ENCODE data around the gene IL22RA1. TPM values are rescaled to one million over a fixed set of nuclear protein-coding genes. Genes with fewer than 3 reads are reported as not detected.

Gene IL22RA1
- total RNA-seq, 1 experiment from 2014 or later, result 0.28 TPM

GRCh38 chr1:24134376-24134775, 8.6 kb downstream of the IL22RA1 start:
- CTCF ChIA-PET, result interaction anchor here (1.3 to 2.1 kb wide), 2 partner anchors 16 to 18 kb away, joined by 3 to 9 read pairs; no protein-coding TSS in a partner anchor
- ATAC-seq, result no peak
- H3K4me3 Mint-ChIP-seq, result no peak overlapping the region
- no peaks in the 10 kb centered on the region for H3K27me3 Mint-ChIP-seq (ENCODE audit: low read depth)
- peak overlapping the region; percentile 61 for H3K27ac Mint-ChIP-seq
- H3K36me3 Mint-ChIP-seq, result peaks cover 16% of the 10 kb centered on the region
- POLR2A ChIA-PET, result interaction anchor here (0.5 kb wide), 1 partner anchor 16 kb away, joined by 3 read pairs; no protein-coding TSS in a partner anchor
- H3K4me1 Mint-ChIP-seq, result peaks cover 6% of the 10 kb centered on the region
- TF ChIP-seq ATF1 (CRISPR knock-in tag; IDR thresholded peaks at IDR 0.05) (no peak), NR1H2 (CRISPR knock-in tag; IDR thresholded peaks at IDR 0.05) (no peak), ELF4 (CRISPR knock-in tag; IDR thresholded peaks at IDR 0.05; ENCODE audit: low read depth) (no peak), FOXJ3 (CRISPR knock-in tag; IDR thresholded peaks at IDR 0.05; ENCODE audit: borderline replicate concordance) (no peak), GTF2I (CRISPR knock-in tag; conservative IDR thresholded peaks at IDR 0.05) (no peak), ZNF121 (CRISPR knock-in tag; IDR thresholded peaks at IDR 0.05) (no peak), ZNF281 (CRISPR knock-in tag; IDR thresholded peaks at IDR 0.05) (no peak), ZSCAN18 (CRISPR knock-in tag; IDR thresholded peaks at IDR 0.05) (no peak), OVOL2 (CRISPR knock-in tag; IDR thresholded peaks at IDR 0.05; ENCODE audit: borderline replicate concordance) (no peak), AFF4 (CRISPR knock-in tag; IDR thresholded peaks at IDR 0.05; ENCODE audit: borderline replicate concordance) (no peak), SMAD4 (CRISPR knock-in tag; IDR thresholded peaks at IDR 0.05) (no peak), KAT7 (CRISPR knock-in tag; IDR thresholded peaks at IDR 0.05; ENCODE audit: borderline replicate concordance) (no peak)
- no peak for DNase-seq (ENCODE audit: low spot score)
- peaks cover 24% of the 10 kb centered on the region for H3K9me3 Mint-ChIP-seq

- no peak overlapping the region for H3K4me3 Mint-ChIP-seq
- ATAC-seq, result no peak
- H3K36me3 Mint-ChIP-seq, result peaks cover 16% of the 10 kb centered on the region
- peaks cover 12% of the 10 kb centered on the region for H3K4me1 Mint-ChIP-seq
- no peak for DNase-seq (ENCODE audit: low spot score)
- POLR2A ChIA-PET, result no interaction called here
- peaks cover 19% of the 10 kb centered on the region for H3K9me3 Mint-ChIP-seq
- CTCF ChIA-PET, result interaction anchor here (1.3 to 2.1 kb wide), 2 partner anchors 16 to 17 kb away, joined by 3 to 9 read pairs; no protein-coding TSS in a partner anchor
- no peaks in the 10 kb centered on the region for H3K27me3 Mint-ChIP-seq (ENCODE audit: low read depth)
- peak overlapping the region; percentile 61; the same call in 1 of the 2 replicates for H3K27ac Mint-ChIP-seq
- no peak for TF ChIP-seq ZNF138 (CRISPR knock-in tag; conservative IDR thresholded peaks at IDR 0.05)
- no peak for TF ChIP-seq GTF2I (CRISPR knock-in tag; conservative IDR thresholded peaks at IDR 0.05)
- no peak for TF ChIP-seq NR2C2 (CRISPR knock-in tag; IDR thresholded peaks at IDR 0.05)
- TF ChIP-seq PRRX2 (CRISPR knock-in tag; IDR thresholded peaks at IDR 0.05), result no peak
- no peak for TF ChIP-seq TP53 (CRISPR knock-in tag; IDR thresholded peaks at IDR 0.05)
- TF ChIP-seq ESRRA (CRISPR knock-in tag; IDR thresholded peaks at IDR 0.05; ENCODE audit: borderline replicate concordance), result no peak
- TF ChIP-seq ARID4B (CRISPR knock-in tag; IDR thresholded peaks at IDR 0.05; ENCODE audit: borderline replicate concordance), result no peak
- no peak for TF ChIP-seq FOXP1 (CRISPR knock-in tag; IDR thresholded peaks at IDR 0.05; ENCODE audit: borderline replicate concordance)
- no peak for TF ChIP-seq ZNF396 (CRISPR knock-in tag; IDR thresholded peaks at IDR 0.05; ENCODE audit: borderline replicate concordance)
- TF ChIP-seq TEAD4 (CRISPR knock-in tag; IDR thresholded peaks at IDR 0.05), result no peak
- no peak for TF ChIP-seq SOX15 (CRISPR knock-in tag; IDR thresholded peaks at IDR 0.05)
- no peak for TF ChIP-seq TCF7 (CRISPR knock-in tag; IDR thresholded peaks at IDR 0.05; ENCODE audit: low read depth)
- TF ChIP-seq ZNF317 (CRISPR knock-in tag; IDR thresholded peaks at IDR 0.05; ENCODE audit: borderline replicate concordance, low read depth), result no peak
- TF ChIP-seq ZNF416 (CRISPR knock-in tag; IDR thresholded peaks at IDR 0.05), result no peak
Observed at GRCh38 chr1:24133819-24134218, 9.1 kb downstream of the IL22RA1 start.
